Activated naive CD8-positive, alpha-beta T cell treated with anti-CD3 and anti-CD28 coated beads for 36 hours (primary cell): ENCODE results near the gene MYO1F. TPM values are rescaled to one million over a fixed set of nuclear protein-coding genes. Genes with fewer than 3 reads are reported as not detected.

Experiments used
- DNase-seq: peaks from one replicate; pipeline ENCODE4 v3.0.0; 2021
- H3K27ac Mint-ChIP-seq: one replicate; pipeline ENCODE4 v1.8.0; 2022; ENCODE audit warnings: mild to moderate bottlenecking, moderate library complexity, mixed read lengths
- H3K27me3 Mint-ChIP-seq: one replicate; pipeline ENCODE4 v1.8.0; 2022; ENCODE audit warnings: mild to moderate bottlenecking, mixed read lengths
- H3K36me3 Mint-ChIP-seq: one replicate; pipeline ENCODE4 v1.8.0; 2021; ENCODE audit warnings: mild to moderate bottlenecking, mixed read lengths
- H3K4me1 Mint-ChIP-seq: one replicate; pipeline ENCODE4 v1.8.0; 2021; ENCODE audit warnings: mixed read lengths
- H3K4me3 Mint-ChIP-seq: one replicate; pipeline ENCODE4 v1.8.0; 2022; ENCODE audit warnings: mild to moderate bottlenecking, moderate library complexity, mixed read lengths
- H3K9me3 Mint-ChIP-seq: one replicate; pipeline ENCODE4 v1.8.0; 2022; ENCODE audit warnings: mixed read lengths
- total RNA-seq, 2 experiments: library from RNA; stranded (reverse); gene quantifications; one replicate each; pipeline ENCODE4 v1.2.3, GENCODE V29; 2021

The MYO1F gene
- total RNA-seq, 2 experiments from 2014 or later = 4.5 to 4.8 TPM

GRCh38 chr19:8505680-8506401 lies 71.4 kb downstream of the MYO1F start:
- peak; percentile 71 for DNase-seq
- peaks cover 9% of the 10 kb centered on the region for H3K4me1 Mint-ChIP-seq
- no peaks in the 10 kb centered on the region for H3K9me3 Mint-ChIP-seq
- H3K27me3 Mint-ChIP-seq = no peaks in the 10 kb centered on the region
- H3K27ac Mint-ChIP-seq = peak overlapping the region; percentile 84
- no peaks in the 10 kb centered on the region for H3K36me3 Mint-ChIP-seq
- H3K4me3 Mint-ChIP-seq = peak overlapping the region; percentile 86

- H3K4me1 Mint-ChIP-seq = peaks cover 15% of the 10 kb centered on the region
- no peak for DNase-seq
- no peak overlapping the region for H3K27ac Mint-ChIP-seq
- H3K36me3 Mint-ChIP-seq = no peaks in the 10 kb centered on the region
- H3K9me3 Mint-ChIP-seq = no peaks in the 10 kb centered on the region
- H3K27me3 Mint-ChIP-seq = no peaks in the 10 kb centered on the region
- H3K4me3 Mint-ChIP-seq = peak overlapping the region; percentile 70
Measured at GRCh38 chr19:8504919-8505318, 72.3 kb downstream of the MYO1F start.

GRCh38 chr19:8504171-8504570 lies 73.1 kb downstream of the MYO1F start:
- Mint-ChIP-seq H3K27ac (no peak overlapping the region), H3K27me3 (no peaks in the 10 kb centered on the region), H3K9me3 (no peaks in the 10 kb centered on the region), H3K4me1 (peaks cover 15% of the 10 kb centered on the region), H3K4me3 (no peak overlapping the region), H3K36me3 (no peaks in the 10 kb centered on the region)
- DNase-seq = no peak

- H3K27me3 Mint-ChIP-seq = no peaks in the 10 kb centered on the region
- H3K36me3 Mint-ChIP-seq = no peaks in the 10 kb centered on the region
- H3K9me3 Mint-ChIP-seq = no peaks in the 10 kb centered on the region
- DNase-seq = no peak
- no peak overlapping the region for H3K27ac Mint-ChIP-seq
- H3K4me1 Mint-ChIP-seq = peaks cover 15% of the 10 kb centered on the region
- no peak overlapping the region for H3K4me3 Mint-ChIP-seq
Measured at GRCh38 chr19:8503510-8503909, 73.7 kb downstream of the MYO1F start.

GRCh38 chr19:8501981-8502380 lies 75.3 kb downstream of the MYO1F start:
- no peaks in the 10 kb centered on the region for H3K9me3 Mint-ChIP-seq
- no peaks in the 10 kb centered on the region for H3K36me3 Mint-ChIP-seq
- no peak for DNase-seq
- no peaks in the 10 kb centered on the region for H3K27me3 Mint-ChIP-seq
- no peak overlapping the region for H3K4me3 Mint-ChIP-seq
- no peak overlapping the region for H3K27ac Mint-ChIP-seq
- peaks cover 15% of the 10 kb centered on the region for H3K4me1 Mint-ChIP-seq

GRCh38 chr19:8501516-8501915 lies 75.7 kb downstream of the MYO1F start:
- Mint-ChIP-seq H3K4me1 (peaks cover 14% of the 10 kb centered on the region), H3K27ac (no peak overlapping the region), H3K36me3 (no peaks in the 10 kb centered on the region), H3K9me3 (no peaks in the 10 kb centered on the region), H3K27me3 (no peaks in the 10 kb centered on the region), H3K4me3 (no peak overlapping the region)
- no peak for DNase-seq

- H3K27me3 Mint-ChIP-seq = no peaks in the 10 kb centered on the region
- H3K4me1 Mint-ChIP-seq = peaks cover 17% of the 10 kb centered on the region
- DNase-seq = no peak
- no peak overlapping the region for H3K4me3 Mint-ChIP-seq
- H3K9me3 Mint-ChIP-seq = no peaks in the 10 kb centered on the region
- no peak overlapping the region for H3K27ac Mint-ChIP-seq
- no peaks in the 10 kb centered on the region for H3K36me3 Mint-ChIP-seq
Measured at GRCh38 chr19:8500158-8500557, 77.1 kb downstream of the MYO1F start.

GRCh38 chr19:8499048-8499833 lies 78.0 kb downstream of the MYO1F start:
- H3K27ac Mint-ChIP-seq = no peak overlapping the region
- no peaks in the 10 kb centered on the region for H3K27me3 Mint-ChIP-seq
- H3K4me3 Mint-ChIP-seq = no peak overlapping the region
- no peaks in the 10 kb centered on the region for H3K9me3 Mint-ChIP-seq
- peaks cover 17% of the 10 kb centered on the region for H3K4me1 Mint-ChIP-seq
- no peaks in the 10 kb centered on the region for H3K36me3 Mint-ChIP-seq
- no peak for DNase-seq

GRCh38 chr19:8498295-8498694 lies 78.9 kb downstream of the MYO1F start:
- H3K9me3 Mint-ChIP-seq = no peaks in the 10 kb centered on the region
- no peak overlapping the region for H3K27ac Mint-ChIP-seq
- H3K4me1 Mint-ChIP-seq = peaks cover 23% of the 10 kb centered on the region
- DNase-seq = no peak
- no peaks in the 10 kb centered on the region for H3K27me3 Mint-ChIP-seq
- H3K4me3 Mint-ChIP-seq = no peak overlapping the region
- H3K36me3 Mint-ChIP-seq = no peaks in the 10 kb centered on the region

GRCh38 chr19:8494158-8494557 lies 83.1 kb downstream of the MYO1F start:
- Mint-ChIP-seq H3K9me3 (no peaks in the 10 kb centered on the region), H3K27me3 (no peaks in the 10 kb centered on the region), H3K27ac (peak overlapping the region; percentile 54), H3K4me1 (peaks cover 17% of the 10 kb centered on the region), H3K4me3 (no peak overlapping the region), H3K36me3 (no peaks in the 10 kb centered on the region)
- DNase-seq = no peak

GRCh38 chr19:8491574-8491973 lies 85.7 kb downstream of the MYO1F start:
- H3K36me3 Mint-ChIP-seq = peaks cover 15% of the 10 kb centered on the region
- no peaks in the 10 kb centered on the region for H3K9me3 Mint-ChIP-seq
- no peaks in the 10 kb centered on the region for H3K27me3 Mint-ChIP-seq
- no peak overlapping the region for H3K4me3 Mint-ChIP-seq
- H3K4me1 Mint-ChIP-seq = peaks cover 31% of the 10 kb centered on the region
- no peak for DNase-seq
- no peak overlapping the region for H3K27ac Mint-ChIP-seq

GRCh38 chr19:8490873-8491272 lies 86.4 kb downstream of the MYO1F start:
- Mint-ChIP-seq H3K36me3 (peaks cover 21% of the 10 kb centered on the region), H3K9me3 (no peaks in the 10 kb centered on the region), H3K4me3 (no peak overlapping the region), H3K27me3 (no peaks in the 10 kb centered on the region), H3K4me1 (peaks cover 34% of the 10 kb centered on the region), H3K27ac (no peak overlapping the region)
- no peak for DNase-seq

GRCh38 chr19:8490395-8490760 lies 86.9 kb downstream of the MYO1F start:
- Mint-ChIP-seq H3K27me3 (no peaks in the 10 kb centered on the region), H3K36me3 (peaks cover 24% of the 10 kb centered on the region), H3K4me1 (peaks cover 30% of the 10 kb centered on the region), H3K4me3 (no peak overlapping the region), H3K27ac (no peak overlapping the region), H3K9me3 (no peaks in the 10 kb centered on the region)
- DNase-seq = no peak

- Mint-ChIP-seq H3K36me3 (peaks cover 30% of the 10 kb centered on the region), H3K4me3 (no peak overlapping the region), H3K4me1 (peaks cover 36% of the 10 kb centered on the region), H3K27me3 (no peaks in the 10 kb centered on the region), H3K9me3 (no peaks in the 10 kb centered on the region), H3K27ac (peak overlapping the region; percentile 48)
- DNase-seq = no peak
Measured at GRCh38 chr19:8489561-8490394, 87.5 kb downstream of the MYO1F start.

- no peak overlapping the region for H3K4me3 Mint-ChIP-seq
- peak overlapping the region; percentile 84 for H3K27ac Mint-ChIP-seq
- H3K36me3 Mint-ChIP-seq = peaks cover 37% of the 10 kb centered on the region
- no peaks in the 10 kb centered on the region for H3K9me3 Mint-ChIP-seq
- no peak for DNase-seq
- no peaks in the 10 kb centered on the region for H3K27me3 Mint-ChIP-seq
- H3K4me1 Mint-ChIP-seq = peaks cover 27% of the 10 kb centered on the region
Measured at GRCh38 chr19:8488365-8488764, 88.9 kb downstream of the MYO1F start.
